Keratinocyte (primary cell): ENCODE measurements around the gene STXBP3. TPM values are rescaled to one million over a fixed set of nuclear protein-coding genes. Genes with fewer than 3 reads are reported as not detected.

ENCODE experiments used
- DNase-seq: peaks from one replicate; pipeline ENCODE4 v3.0.0-alpha.2; 2011; ENCODE audit warnings: low read depth, missing footprints, low spot score
- FAIRE-seq: peaks from 2 replicates; lab custom pipeline; 2011; peaks lifted over from hg19 to GRCh38; lab: Jason Lieb, UNC
- H2AFZ ChIP-seq: 2 replicates; pipeline ENCODE4 v1.6.0; 2012; ENCODE audit warnings: low read length, control low read depth, inconsistent platforms; ENCODE audit not compliant: control insufficient read depth
- H3K27ac ChIP-seq: 2 replicates; pipeline ENCODE4 v1.5.1; 2011; ENCODE audit warnings: low read length; ENCODE audit not compliant: control insufficient read depth, insufficient read depth
- H3K27me3 ChIP-seq: 3 replicates; pipeline ENCODE4 v1.6.0; 2011; ENCODE audit warnings: low read length; ENCODE audit not compliant: control insufficient read depth, insufficient read depth; ENCODE audit errors: extremely low read depth
- H3K36me3 ChIP-seq, 2 experiments: 2 replicates in 1 of 2; 3 replicates in 1 of 2; pipeline ENCODE4 v1.5.1; 2011; ENCODE audit warnings: low read length in 2 of 2, mild to moderate bottlenecking in 1 of 2; ENCODE audit not compliant: control insufficient read depth in 2 of 2, insufficient read depth in 2 of 2; ENCODE audit errors: extremely low read depth in 1 of 2
- H3K4me1 ChIP-seq: 3 replicates; pipeline ENCODE4 v1.5.1; 2011; ENCODE audit warnings: low read length; ENCODE audit not compliant: control insufficient read depth, insufficient read depth; ENCODE audit errors: extremely low read depth
- H3K4me2 ChIP-seq: 3 replicates; pipeline ENCODE4 v1.6.0; 2011; ENCODE audit warnings: low read depth, low read length; ENCODE audit not compliant: control insufficient read depth, insufficient read depth; ENCODE audit errors: extremely low read depth
- H3K4me3 ChIP-seq, 3 experiments: fragments of 200-600 bp in 1 of 3; sonication (generic) in 1 of 3; 2 replicates in 2 of 3; 3 replicates in 1 of 3; pipeline ENCODE4 v1.5.1; 2011 to 2016; ENCODE audit warnings: low read length in 3 of 3, mild to moderate bottlenecking in 3 of 3, control low read depth in 2 of 3, inconsistent platforms in 1 of 3, low read depth in 1 of 3, mixed read lengths in 1 of 3, mixed run types in 1 of 3, moderate library complexity in 1 of 3; ENCODE audit not compliant: control insufficient read depth in 2 of 3, insufficient read depth in 2 of 3; ENCODE audit errors: extremely low read depth in 1 of 3
- H3K79me2 ChIP-seq: 2 replicates; pipeline ENCODE4 v1.6.0; 2012; ENCODE audit warnings: low read length; ENCODE audit not compliant: control insufficient read depth, insufficient read depth
- H3K9ac ChIP-seq: 3 replicates; pipeline ENCODE4 v1.6.0; 2011; ENCODE audit warnings: low read length; ENCODE audit not compliant: control insufficient read depth, insufficient read depth; ENCODE audit errors: extremely low read depth
- H3K9me1 ChIP-seq: 3 replicates; pipeline ENCODE4 v1.6.0; 2011; ENCODE audit warnings: low read length; ENCODE audit not compliant: control insufficient read depth, insufficient read depth; ENCODE audit errors: extremely low read depth
- H3K9me3 ChIP-seq: 2 replicates; pipeline ENCODE4 v1.5.1; 2012; ENCODE audit warnings: low read depth, low read length; ENCODE audit not compliant: control insufficient read depth
- H4K20me1 ChIP-seq: 3 replicates; pipeline ENCODE4 v1.6.0; 2011; ENCODE audit warnings: low read length; ENCODE audit not compliant: control insufficient read depth, insufficient read depth; ENCODE audit errors: extremely low read depth
- EZH2 ChIP-seq: IDR thresholded peaks from one replicate; pipeline ENCODE4 v1.6.1; 2012; ENCODE audit warnings: inconsistent platforms, mild to moderate bottlenecking, low read length, moderate library complexity
- dilution Hi-C: fragments of 300-500 bp; cut with MboI; formaldehyde crosslinking; loops from one replicate; pipeline ENCODE4 v1.7.0; 2020; ENCODE audit warnings: low sequenced_read_pairs; ENCODE audit not compliant: extremely low pct_ligation_motif_present
- polyA plus RNA-seq, 5 experiments: library from polyadenylated mRNA; depleted of rRNA in 3 of 5; stranded (reverse) in 3 of 5; stranded (forward) in 1 of 5; unstranded in 1 of 5; fragments of >200 nt; gene quantifications; 1 replicate in 1 of 5; 2 replicates in 3 of 5; 3 replicates in 1 of 5; pipeline versions ENCODE4 v1.2.1 to v1.2.3, GENCODE V29; 2011 to 2012; ENCODE audit warnings: missing spikeins in 2 of 5, low read depth in 1 of 5, low replicate concordance in 1 of 5
- TF ChIP-seq, protein P1 (sequence below), 3 experiments: IDR thresholded peaks in 1 of 3; conservative IDR thresholded peaks in 1 of 3; optimal IDR thresholded peaks in 1 of 3; 2 replicates in 2 of 3; 3 replicates in 1 of 3; pipeline versions ENCODE3 to v1.5.1; 2011; ENCODE audit warnings: low read length in 3 of 3, mild to moderate bottlenecking in 3 of 3, moderate library complexity in 2 of 3, control low read depth in 1 of 3, inconsistent platforms in 1 of 3; ENCODE audit not compliant: insufficient read depth in 2 of 3; ENCODE audit errors: extremely low read depth in 1 of 3

STXBP3 gene
- polyA plus RNA-seq, 1 donor (not counting 4 experiments of a cell fraction or from before 2014, with no cell fraction given) = 36.3 TPM

DNA sequence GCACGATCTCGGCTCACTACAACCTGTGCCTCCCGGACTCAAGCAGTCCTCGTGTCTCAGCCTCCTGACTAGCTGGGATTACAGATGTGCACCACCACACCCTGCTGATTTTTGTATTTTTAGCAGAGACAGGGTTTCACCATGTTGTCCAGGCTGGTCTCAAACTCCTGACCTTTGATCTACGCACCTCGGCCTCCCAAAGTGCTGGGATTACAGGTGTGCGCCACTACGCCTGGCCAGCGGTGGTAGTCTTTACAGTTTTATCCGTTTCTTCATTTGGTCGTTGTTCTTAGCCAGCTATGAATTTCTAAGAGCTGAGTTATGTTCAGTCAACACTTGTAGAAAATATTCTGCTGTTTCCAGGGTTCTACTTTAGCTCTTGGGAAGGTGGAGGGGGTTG lies 57.1 kb downstream of the STXBP3 start:
- dilution Hi-C loops = no loop called here
- Histone ChIP-seq H3K4me2 (no peak overlapping the region), H2AFZ (no peak overlapping the region), H3K9me1 (no peaks in the 10 kb centered on the region), H3K9ac (no peak overlapping the region), H3K4me3 (no peak overlapping the region), H3K79me2 (no peaks in the 10 kb centered on the region), H3K4me1 (no peaks in the 10 kb centered on the region), H3K36me3 (peaks cover 4% of the 10 kb centered on the region in 2 experiments), H4K20me1 (no peaks in the 10 kb centered on the region), H3K9me3 (no peaks in the 10 kb centered on the region), H3K27me3 (no peaks in the 10 kb centered on the region), H3K27ac (no peak overlapping the region)
- no peak for DNase-seq
- no peak for FAIRE-seq
- TF ChIP-seq, protein P1, sequence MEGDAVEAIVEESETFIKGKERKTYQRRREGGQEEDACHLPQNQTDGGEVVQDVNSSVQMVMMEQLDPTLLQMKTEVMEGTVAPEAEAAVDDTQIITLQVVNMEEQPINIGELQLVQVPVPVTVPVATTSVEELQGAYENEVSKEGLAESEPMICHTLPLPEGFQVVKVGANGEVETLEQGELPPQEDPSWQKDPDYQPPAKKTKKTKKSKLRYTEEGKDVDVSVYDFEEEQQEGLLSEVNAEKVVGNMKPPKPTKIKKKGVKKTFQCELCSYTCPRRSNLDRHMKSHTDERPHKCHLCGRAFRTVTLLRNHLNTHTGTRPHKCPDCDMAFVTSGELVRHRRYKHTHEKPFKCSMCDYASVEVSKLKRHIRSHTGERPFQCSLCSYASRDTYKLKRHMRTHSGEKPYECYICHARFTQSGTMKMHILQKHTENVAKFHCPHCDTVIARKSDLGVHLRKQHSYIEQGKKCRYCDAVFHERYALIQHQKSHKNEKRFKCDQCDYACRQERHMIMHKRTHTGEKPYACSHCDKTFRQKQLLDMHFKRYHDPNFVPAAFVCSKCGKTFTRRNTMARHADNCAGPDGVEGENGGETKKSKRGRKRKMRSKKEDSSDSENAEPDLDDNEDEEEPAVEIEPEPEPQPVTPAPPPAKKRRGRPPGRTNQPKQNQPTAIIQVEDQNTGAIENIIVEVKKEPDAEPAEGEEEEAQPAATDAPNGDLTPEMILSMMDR (optimal IDR thresholded peaks at IDR 0.05 in 1 of 3, IDR thresholded peaks at IDR 0.05 in 1 of 3, conservative IDR thresholded peaks at IDR 0.05 in 1 of 3; ENCODE audit: extremely low read depth in 1 of 3, insufficient read depth in 2 of 3, low read length in 3 of 3) = no peak

DNA sequence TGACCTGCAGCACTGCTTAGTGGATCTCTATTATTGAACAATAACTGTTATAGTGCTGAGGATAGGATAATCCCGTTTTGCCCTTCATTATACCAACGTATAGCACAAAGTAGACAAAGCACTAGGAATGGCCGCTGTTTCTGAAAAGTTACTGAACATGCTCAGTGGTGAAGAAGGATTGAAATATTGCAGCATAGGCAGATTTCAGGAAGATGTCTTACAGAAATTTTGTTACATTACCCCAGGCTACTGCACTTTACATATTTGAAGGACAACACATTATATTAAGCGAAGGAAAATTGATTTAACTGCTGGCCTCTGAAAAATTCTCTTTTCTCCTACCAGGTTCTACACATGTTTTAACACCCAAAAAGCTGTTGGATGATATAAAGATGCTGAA lies 62.0 kb downstream of the STXBP3 start:
- Histone ChIP-seq H3K27ac (no peak overlapping the region), H3K79me2 (no peaks in the 10 kb centered on the region), H3K4me1 (peaks cover 3% of the 10 kb centered on the region), H4K20me1 (no peaks in the 10 kb centered on the region), H3K9me3 (no peaks in the 10 kb centered on the region), H3K36me3 (peaks cover 5% of the 10 kb centered on the region in 2 experiments), H3K4me3 (no peak overlapping the region), H3K27me3 (no peaks in the 10 kb centered on the region), H3K9ac (no peak overlapping the region), H2AFZ (no peak overlapping the region), H3K4me2 (no peak overlapping the region), H3K9me1 (no peaks in the 10 kb centered on the region)
- DNase-seq = no peak
- TF ChIP-seq, protein P1 (optimal IDR thresholded peaks at IDR 0.05 in 1 of 3, IDR thresholded peaks at IDR 0.05 in 1 of 3, conservative IDR thresholded peaks at IDR 0.05 in 1 of 3; ENCODE audit: extremely low read depth in 1 of 3, insufficient read depth in 2 of 3, low read length in 3 of 3) = no peak
- TF ChIP-seq EZH2 = no peak
- FAIRE-seq = no peak
- dilution Hi-C loops = no loop called here
